Measurements from ENCODE around the gene RSPH1.
"Not testable (repeated sequence)": the region's sequence is repeated elsewhere in the genome, so short reads cannot be mapped to it uniquely, and the experiment has no call there.

Gene RSPH1

DNA sequence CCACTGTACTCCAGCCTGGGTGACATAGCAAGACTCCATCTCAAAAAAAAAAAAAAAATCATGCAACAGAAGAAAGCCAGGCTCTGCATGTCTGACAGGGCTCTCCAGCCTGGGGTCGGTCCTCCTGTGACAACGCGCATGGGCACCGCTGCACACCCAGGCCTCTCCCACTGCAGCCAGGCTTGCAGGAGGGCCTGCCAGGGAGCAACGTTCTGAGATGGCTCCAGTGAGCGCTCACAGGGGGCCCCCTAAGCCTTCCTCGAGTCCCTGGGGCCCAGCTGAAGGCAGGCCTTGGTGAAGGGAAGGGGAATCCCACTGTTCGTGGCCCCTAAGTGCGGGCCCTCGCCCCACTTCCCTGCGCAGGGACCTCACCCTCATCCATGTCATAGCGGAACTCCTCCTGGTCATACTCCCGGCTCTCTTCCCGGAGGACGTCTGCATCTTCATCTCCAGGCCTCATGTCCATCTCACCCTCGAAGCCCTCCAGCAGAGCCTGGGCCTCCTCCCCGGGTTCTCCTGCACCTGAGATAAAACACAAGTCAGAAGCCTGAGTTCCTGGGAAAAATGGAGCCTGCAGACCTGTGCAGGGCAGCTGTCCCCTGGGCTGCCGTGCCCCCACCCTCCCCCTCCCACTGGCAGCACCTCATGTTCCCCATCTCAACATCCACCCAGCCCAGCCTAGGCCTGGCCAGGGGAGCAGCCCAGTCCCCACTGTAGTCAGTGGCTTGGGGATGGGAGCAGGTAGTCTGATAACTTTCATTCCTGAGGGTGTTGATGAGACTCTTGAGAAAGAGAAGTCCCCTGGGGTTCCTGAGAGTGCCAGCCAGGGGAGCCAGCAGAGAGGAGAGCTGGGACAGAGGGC lies 20.3 kb downstream of the RSPH1 start:
- no peak overlapping the region for H3K4me3 ChIP-seq (ENCODE audit: low read length)
- no peak for TF ChIP-seq ZNF274 (IDR thresholded peaks at IDR 0.05; ENCODE audit: low read depth, low read length)

DNA sequence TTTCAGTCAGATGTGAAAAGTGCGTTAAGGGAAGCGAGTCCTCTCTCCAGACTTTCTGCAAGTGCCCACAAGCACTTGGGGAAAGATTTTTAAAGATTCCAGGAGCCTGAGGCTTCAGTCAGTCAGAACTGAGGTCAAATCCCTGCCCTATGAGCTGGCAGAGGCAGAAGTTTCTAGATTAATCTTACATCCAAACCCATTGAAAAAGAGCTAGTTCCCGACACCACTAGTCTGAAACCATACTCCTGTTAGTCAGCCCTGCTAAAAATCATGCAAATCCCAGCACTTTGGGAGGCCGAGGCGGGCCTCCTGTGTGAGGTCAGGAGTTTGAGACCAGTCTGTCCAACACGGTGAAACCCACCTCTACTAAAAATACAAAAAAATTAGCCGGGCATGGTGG lies 21.0 kb downstream of the RSPH1 start:
- no peak for TF ChIP-seq ZNF274 (IDR thresholded peaks at IDR 0.05; ENCODE audit: low read depth, low read length)
- no peak overlapping the region for H3K4me3 ChIP-seq (ENCODE audit: low read length)

DNA sequence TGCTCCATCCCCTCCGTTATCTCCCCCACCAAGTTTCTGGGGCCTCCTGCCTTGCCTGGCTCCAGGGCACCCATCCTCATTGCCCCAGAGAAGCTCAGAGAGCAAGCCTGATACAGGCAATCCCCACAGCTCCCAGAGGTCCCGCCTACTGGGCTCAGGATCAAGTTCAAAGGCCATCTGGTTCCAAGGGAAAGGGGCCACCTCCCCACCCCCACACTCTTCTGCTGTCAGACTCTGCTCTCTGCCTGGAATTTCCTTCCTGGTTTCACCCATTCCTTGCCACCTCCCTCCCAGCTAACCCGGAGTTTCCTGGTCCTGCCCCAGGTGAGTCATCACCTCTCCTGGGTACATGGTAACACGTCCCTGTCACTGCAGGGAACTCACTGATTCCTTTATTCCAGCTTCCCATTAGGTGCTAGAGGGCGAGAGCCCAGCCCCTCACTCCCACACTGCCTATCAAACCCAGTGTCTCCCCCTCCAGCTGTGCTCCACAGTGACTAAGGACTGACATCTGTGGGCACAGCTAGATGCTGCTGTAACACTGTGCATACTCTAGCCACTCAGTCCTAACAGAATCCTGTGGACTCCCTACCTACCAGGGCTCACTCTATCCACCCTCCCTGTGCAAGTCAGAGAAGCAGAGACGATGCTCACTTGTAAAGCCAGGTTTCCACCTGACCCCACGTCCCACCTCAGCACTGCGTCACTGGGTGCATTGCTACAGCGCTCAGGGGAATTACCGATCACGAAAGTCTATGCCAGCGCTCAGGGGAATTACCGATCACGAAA lies 21.8 kb downstream of the RSPH1 start:
- no peak for TF ChIP-seq ZNF274 (IDR thresholded peaks at IDR 0.05; ENCODE audit: low read depth, low read length)
- H3K4me3 ChIP-seq (ENCODE audit: low read length): no peak overlapping the region

DNA sequence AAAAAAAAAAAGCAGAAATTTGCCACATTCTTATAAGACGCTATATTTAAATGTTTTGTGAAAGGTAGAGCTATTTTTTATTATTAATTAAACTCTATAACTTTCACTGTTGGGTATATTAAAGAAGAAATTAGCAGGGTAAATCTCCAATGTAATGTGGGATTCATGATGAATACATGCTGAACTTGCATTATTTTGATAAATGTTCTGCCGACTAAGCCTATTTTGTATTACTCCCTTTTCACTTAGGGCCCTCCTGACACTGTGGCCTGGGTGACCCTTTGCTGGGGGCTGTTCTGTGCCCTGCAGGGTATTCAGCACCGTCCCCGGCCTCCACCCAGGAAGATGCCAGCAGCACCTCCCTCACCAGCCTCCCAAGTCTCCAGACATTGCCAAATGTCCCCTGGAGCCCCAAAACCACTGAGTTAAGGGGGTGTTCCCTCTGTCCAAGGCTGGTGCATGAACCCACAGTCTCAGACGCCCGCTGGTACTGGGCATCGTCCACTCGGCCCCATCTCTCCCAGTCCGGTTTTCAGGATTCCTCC lies 22.5 kb downstream of the RSPH1 start:
- H3K4me3 ChIP-seq (ENCODE audit: low read length): no peak overlapping the region
- no peak for TF ChIP-seq ZNF274 (IDR thresholded peaks at IDR 0.05; ENCODE audit: low read depth, low read length)

DNA sequence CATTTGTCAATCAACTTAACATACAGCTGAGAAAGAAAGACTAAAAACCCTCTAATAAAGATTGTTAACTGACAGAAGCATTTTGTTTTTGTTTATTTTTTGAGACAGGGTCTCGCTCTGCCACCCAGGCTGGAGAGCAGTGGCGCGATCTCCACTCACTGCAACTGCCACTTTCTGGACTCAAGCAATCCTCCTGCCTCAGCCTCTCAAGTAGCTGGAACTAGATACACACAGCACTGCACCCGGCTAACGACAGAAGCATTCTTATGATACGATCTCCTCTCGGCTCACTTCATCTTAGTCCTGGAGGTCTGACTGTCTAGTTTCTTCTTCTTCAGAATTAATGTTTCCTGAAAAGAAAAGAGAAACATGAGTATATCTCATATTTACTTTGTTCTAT lies 23.5 kb downstream of the RSPH1 start:
- no peak overlapping the region for H3K4me3 ChIP-seq (ENCODE audit: low read length)
- no peak for TF ChIP-seq ZNF274 (IDR thresholded peaks at IDR 0.05; ENCODE audit: low read depth, low read length)

DNA sequence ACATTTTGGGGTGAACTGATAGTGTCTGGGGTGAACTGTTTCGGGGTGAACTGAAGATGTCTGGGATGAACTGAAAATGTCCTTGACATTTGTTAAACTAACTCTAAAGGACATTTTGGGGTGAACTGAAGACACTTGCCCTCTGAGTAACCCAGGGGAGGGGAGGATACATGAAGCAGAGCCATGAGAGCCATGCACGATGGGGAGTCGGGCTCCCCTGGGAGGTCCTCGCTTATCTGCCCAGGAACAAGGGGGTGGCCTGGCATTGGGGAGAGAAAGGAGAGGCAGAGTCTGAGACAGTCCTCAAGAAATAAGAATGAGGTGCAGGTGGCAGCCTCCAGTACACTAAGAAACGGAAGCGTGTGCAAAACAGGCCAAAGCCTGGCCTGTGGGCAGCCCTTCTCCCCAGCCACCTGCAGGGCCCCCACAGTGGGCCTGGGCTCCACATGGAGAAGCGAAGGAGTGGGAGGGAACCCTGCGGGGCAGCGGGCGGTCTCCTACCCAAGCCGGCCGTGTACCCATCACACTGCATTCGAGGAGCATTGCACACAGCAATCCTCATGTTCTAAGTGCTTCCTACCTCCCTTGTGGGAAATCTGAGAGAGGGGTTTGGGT lies 24.2 kb downstream of the RSPH1 start:
- H3K4me3 ChIP-seq (ENCODE audit: low read length): no peak overlapping the region
- TF ChIP-seq ZNF274 (IDR thresholded peaks at IDR 0.05; ENCODE audit: low read depth, low read length): no peak

DNA sequence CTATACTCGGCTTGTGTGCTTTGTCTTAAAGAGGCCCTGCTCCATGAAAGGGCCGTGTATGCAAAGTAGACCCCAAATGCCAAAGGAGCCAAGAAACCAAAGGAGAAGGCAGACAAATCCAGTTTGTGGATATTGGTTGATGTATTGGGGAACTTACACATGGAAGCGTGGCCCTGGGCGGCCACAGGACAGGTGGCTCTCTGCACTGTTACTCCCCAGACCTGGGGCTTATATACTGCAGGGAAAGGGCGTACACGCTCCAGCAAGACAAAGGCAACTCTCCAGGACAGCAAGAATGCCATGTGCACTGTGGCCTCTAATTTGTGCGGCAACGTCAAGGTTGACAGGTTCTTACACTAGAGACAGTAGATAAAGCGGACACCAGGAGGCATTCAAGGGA lies 24.8 kb downstream of the RSPH1 start:
- no peak for TF ChIP-seq ZNF274 (IDR thresholded peaks at IDR 0.05; ENCODE audit: low read depth, low read length)
- no peak overlapping the region for H3K4me3 ChIP-seq (ENCODE audit: low read length)

DNA sequence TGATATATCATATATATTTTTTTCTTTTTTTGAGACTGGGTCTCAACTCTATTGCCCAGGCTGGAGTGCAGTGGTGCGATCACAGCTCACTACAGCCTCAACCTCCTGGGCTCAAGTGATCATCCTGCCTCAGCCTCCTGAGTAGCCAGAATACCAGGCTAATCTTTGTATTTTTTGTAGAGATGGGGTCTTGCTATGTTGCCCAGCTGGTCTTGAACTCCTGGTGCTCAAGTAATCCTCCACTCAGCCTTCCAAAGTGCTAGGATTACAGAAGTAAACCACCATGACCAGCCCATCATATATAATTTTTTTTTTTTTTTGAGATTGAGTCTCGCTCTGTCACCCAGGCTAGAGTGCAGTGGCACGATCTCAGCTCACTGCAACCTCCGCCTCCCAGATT lies 26.3 kb downstream of the RSPH1 start:
- H3K4me3 ChIP-seq (ENCODE audit: low read length): not testable (repeated sequence)

DNA sequence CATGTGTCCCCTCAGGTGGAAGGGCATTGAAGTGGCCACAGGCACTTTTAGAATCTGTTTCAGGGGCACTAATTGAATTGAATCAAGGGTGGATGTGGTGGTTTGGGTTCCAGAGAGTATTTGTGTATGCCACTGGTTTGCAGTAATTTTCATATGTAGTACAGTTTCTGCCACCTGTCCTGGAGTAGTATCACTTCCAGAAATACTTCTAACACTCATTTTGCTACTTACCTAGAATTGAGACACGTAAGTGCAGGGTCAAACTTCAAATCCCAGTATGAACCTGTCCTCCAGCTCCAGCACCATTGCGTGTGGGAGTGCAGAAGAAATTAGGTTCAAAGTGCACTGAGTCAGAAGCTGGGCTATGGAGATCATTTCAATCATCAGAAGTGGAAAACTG lies 26.8 kb downstream of the RSPH1 start:
- TF ChIP-seq ZNF274 (IDR thresholded peaks at IDR 0.05; ENCODE audit: low read depth, low read length): no peak
- peak overlapping the region; percentile 27; the same call in 1 of the 2 replicates for H3K4me3 ChIP-seq (ENCODE audit: low read length)

DNA sequence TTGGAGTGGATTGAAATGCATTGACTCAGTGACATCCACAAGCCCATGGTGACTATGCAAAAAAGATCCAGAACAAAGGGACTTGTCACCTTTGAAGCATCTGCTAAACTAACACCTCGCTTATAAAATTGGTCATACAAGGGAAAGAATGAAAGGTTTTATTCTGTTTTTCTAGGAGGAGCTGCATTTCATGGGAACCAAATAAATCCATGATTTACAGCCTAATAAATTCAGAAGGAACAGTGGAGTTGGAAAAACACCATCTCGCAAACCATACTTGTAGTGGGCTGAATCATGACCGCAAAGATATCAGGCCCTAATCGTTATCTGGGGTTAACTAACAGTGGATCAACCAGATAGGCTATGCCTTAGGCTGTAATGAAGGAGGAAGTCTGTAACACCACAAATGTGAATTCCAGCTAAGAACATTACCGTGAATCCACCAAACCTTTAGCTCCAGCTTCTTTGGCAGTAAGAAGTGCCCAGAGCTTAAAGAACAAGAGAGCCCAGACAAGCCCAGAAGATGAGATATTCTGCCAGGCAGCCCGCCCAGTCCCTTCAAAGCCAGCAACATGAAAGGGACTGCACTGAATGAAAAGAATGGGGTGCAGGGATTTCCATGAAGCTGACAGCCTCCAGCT lies 27.4 kb downstream of the RSPH1 start:
- peak overlapping the region; percentile 27; the same call in 1 of the 2 replicates for H3K4me3 ChIP-seq (ENCODE audit: low read length)
- TF ChIP-seq ZNF274 (IDR thresholded peaks at IDR 0.05; ENCODE audit: low read depth, low read length): no peak

DNA sequence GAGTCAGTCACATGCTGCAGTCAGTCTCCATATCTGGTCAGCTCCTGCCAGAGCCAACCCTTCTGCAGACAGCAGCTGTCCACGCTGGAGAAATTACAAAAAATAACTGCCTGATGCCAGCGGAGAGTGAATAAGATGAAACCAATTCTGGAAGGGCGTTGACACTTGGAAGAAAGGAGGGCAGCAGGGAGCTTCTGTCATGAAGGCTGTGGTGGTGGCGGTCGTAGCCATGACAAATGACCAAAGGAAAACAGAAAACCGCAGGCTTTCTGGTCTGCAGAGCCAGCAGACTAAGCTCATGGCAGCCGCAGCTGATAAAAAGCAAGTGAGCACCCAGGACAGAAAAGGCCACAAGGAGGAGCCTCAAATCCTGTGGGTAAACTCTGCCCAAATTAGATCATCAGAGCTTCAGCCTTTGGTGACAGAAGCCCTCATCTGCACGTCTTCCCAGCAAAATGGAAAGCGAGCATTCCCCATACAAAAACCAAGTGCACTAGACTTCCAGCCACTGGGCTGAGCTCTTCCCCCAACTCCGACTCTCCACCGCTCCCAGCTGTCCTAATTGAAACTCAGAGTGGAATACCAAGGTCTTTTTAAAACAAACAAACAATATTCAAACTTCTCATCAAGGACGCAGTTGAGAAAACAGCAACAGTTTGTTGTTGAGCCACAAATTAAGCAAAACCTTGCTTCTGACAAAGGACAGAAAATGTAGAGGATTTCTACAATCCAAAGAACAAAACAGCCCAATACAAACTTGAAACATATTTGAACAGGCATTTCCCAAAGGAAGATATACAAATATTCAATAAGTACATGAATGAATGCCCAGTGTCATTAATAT lies 28.7 kb downstream of the RSPH1 start:
- TF ChIP-seq ZNF274 (IDR thresholded peaks at IDR 0.05; ENCODE audit: low read depth, low read length): no peak
- peak overlapping the region; percentile 2; the same call in 1 of the 2 replicates for H3K4me3 ChIP-seq (ENCODE audit: low read length)

DNA sequence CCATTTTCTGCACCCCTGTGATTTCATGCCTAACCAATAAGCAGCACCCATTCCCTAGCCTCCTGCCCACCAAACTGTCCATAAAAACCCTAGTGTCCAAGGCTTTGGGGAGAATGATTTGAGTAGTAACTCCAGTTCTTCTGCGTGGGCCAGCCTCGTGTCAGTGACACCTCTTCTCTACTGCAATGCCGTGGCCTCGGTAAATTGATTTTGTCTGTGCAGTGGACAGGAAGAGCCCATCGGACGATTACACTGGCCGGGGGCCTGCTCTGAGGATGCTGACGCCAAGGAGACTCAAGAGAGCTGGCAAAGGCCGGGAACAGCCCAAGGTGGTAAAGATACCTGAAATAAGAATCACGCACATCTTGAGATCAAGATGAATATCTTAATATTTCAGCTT lies 29.3 kb downstream of the RSPH1 start:
- TF ChIP-seq ZNF274 (IDR thresholded peaks at IDR 0.05; ENCODE audit: low read depth, low read length): no peak
- peak overlapping the region; percentile 2; the same call in 1 of the 2 replicates for H3K4me3 ChIP-seq (ENCODE audit: low read length)

DNA sequence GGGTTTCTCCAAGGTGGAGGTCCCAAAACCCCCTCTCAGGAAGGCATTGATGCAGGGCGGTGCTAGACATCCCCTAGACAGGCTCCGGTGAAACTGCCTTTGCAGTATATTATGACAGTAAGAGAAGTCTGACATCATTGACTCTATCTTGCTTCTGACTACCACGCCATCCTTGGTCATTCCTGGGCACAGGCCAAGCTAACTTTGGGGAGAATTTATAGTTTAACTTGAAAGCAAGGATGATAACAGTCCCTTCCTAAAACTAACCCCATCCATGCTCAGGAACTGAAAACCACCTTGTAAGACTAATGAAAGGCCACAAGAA lies 30.3 kb downstream of the RSPH1 start:
- peak overlapping the region; percentile 7; the same call in 1 of the 2 replicates for H3K4me3 ChIP-seq (ENCODE audit: low read length)
- no peak for TF ChIP-seq ZNF274 (IDR thresholded peaks at IDR 0.05; ENCODE audit: low read depth, low read length)
